ENCODE results near the gene MTCL1.

Gene MTCL1

GRCh38 chr18:8871489-8871888 is 166.1 kb downstream of the MTCL1 start:
- no peak for DNase-seq

DNA sequence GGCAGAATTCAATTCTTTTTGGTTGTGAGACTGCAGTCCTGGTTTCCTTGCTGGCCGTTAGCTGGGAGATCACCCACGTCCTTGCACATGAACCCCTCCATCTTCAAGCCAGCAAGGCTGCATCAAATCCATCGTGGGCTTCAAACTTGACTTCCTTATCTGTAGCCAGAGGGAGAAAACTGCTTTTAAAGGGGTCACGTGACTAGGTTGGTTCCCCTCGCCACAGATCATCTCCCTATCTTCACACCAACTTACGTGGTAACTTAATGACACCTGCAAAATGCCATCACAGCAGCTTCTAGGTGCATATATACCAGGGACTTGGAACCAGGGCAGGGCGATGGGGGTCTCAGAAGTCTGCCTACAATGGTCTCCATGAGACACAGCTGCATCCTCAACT is 169.5 kb downstream of the MTCL1 start:
- no peak for DNase-seq

DNA sequence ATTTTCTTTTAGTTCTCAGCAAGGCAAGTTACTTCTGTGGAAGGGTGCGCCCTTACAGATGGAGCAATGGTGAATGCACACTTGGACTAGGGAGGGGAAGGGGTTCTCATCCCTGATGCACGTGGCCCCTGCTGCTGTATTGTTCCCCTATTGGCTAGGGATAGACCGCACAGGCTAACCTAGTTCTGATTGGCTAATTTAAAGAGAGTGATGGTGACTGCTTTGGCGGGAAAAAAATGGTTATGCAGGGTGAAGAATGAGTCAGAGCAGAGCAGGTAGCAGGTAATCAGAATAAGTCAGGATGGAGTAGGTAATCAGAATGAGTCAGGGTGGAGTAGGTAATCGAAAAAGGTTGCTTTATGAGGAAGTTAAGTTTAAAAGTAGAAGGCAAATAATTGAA is 171.5 kb downstream of the MTCL1 start:
- DNase-seq: no peak

- no peak for DNase-seq
These were observed 175.7 kb downstream of the MTCL1 start for GRCh38 chr18:8881103-8881502.
